H1 (cell line): ENCODE measurements around the gene MAP3K10. TPM values are rescaled to one million over a fixed set of nuclear protein-coding genes. Genes with fewer than 3 reads are reported as not detected.

Experiments used
- CTCF ChIA-PET: fragments of 300-600 bp; sonication (Branson Sonifier 250); formaldehyde crosslinking; loops from one replicate; lab custom pipeline; 2021; ENCODE audit not compliant: partially characterized antibody; lab: Charles Lee
- POLR2A ChIA-PET: fragments of 300-600 bp; sonication (Branson Sonifier 250); formaldehyde crosslinking; loops from one replicate; lab custom pipeline; 2021; ENCODE audit warnings: inconsistent platforms; ENCODE audit not compliant: partially characterized antibody; lab: Charles Lee
- DNase-seq, 2 experiments: peaks; one replicate each; pipeline versions ENCODE4 v3.0.0 to v3.0.0-alpha.2; 2010 to 2022; ENCODE audit warnings: low spot score in 2 of 2, low read depth in 1 of 2, mixed read lengths in 1 of 2
- FAIRE-seq: peaks from 2 replicates; lab custom pipeline; 2011; peaks lifted over from hg19 to GRCh38; lab: Jason Lieb, UNC
- H2AFZ ChIP-seq: 2 replicates; pipeline ENCODE4 v1.8.1; 2012; ENCODE audit warnings: low read length, inconsistent platforms
- H2AK5ac ChIP-seq: 2 replicates; pipeline ENCODE4 v1.6.1; 2013; ENCODE audit warnings: low read depth, low read length
- H2BK120ac ChIP-seq: replicated peaks from 2 replicates; pipeline ENCODE3; 2013; ENCODE audit warnings: low read depth, low read length, inconsistent platforms
- H2BK12ac ChIP-seq: 2 replicates; pipeline ENCODE4 v1.6.1; 2013; ENCODE audit warnings: low read depth, low read length
- H2BK15ac ChIP-seq: 2 replicates; pipeline ENCODE4 v1.6.1; 2013; ENCODE audit warnings: low read length
- H2BK20ac ChIP-seq: 2 replicates; pipeline ENCODE4 v1.6.1; 2013; ENCODE audit warnings: low read length
- H2BK5ac ChIP-seq: 2 replicates; pipeline ENCODE4 v1.6.1; 2013; ENCODE audit warnings: low read depth, low read length
- H3K14ac ChIP-seq: 2 replicates; pipeline ENCODE4 v1.6.1; 2013; ENCODE audit warnings: inconsistent platforms; ENCODE audit not compliant: insufficient read length
- H3K18ac ChIP-seq: 2 replicates; pipeline ENCODE4 v1.6.1; 2013; ENCODE audit warnings: low read length; ENCODE audit errors: extremely low read depth
- H3K23ac ChIP-seq: 2 replicates; pipeline ENCODE4 v1.6.1; 2013; ENCODE audit warnings: inconsistent platforms; ENCODE audit not compliant: insufficient read length
- H3K23me2 ChIP-seq: 2 replicates; pipeline ENCODE4 v1.6.1; 2013; ENCODE audit warnings: low read depth, low read length
- H3K27ac ChIP-seq: 2 replicates; pipeline ENCODE4 v1.6.1; 2011; ENCODE audit warnings: low read depth, low read length, inconsistent platforms
- H3K27me3 ChIP-seq, 4 experiments: replicated peaks in 1 of 4; 1 replicate in 1 of 4; 2 replicates in 3 of 4; pipeline versions ENCODE4 v1.6.1 to v1.8.1; 2011 to 2013; ENCODE audit warnings: low read length in 3 of 4, mild to moderate bottlenecking in 3 of 4, inconsistent platforms in 2 of 4, mixed read lengths in 2 of 4, moderate library complexity in 1 of 4; ENCODE audit not compliant: control insufficient read depth in 3 of 4, insufficient read depth in 3 of 4; ENCODE audit errors: extremely low read depth in 1 of 4
- H3K36me3 ChIP-seq, 4 experiments: 2 replicates each; pipeline versions ENCODE4 v1.6.1 to v1.8.1; 2011 to 2013; ENCODE audit warnings: mild to moderate bottlenecking in 4 of 4, low read length in 3 of 4, moderate library complexity in 2 of 4, control low read depth in 1 of 4, inconsistent platforms in 1 of 4; ENCODE audit not compliant: insufficient read depth in 4 of 4, control insufficient read depth in 2 of 4
- H3K4ac ChIP-seq: replicated peaks from 2 replicates; pipeline ENCODE3; 2013; ENCODE audit warnings: low read length, low read depth, mixed read lengths, inconsistent platforms; ENCODE audit not compliant: insufficient read length
- H3K4me1 ChIP-seq, 4 experiments: replicated peaks in 1 of 4; 1 replicate in 1 of 4; 2 replicates in 3 of 4; pipeline versions ENCODE4 v1.6.1 to v1.8.1; 2011 to 2013; ENCODE audit warnings: low read length in 3 of 4, inconsistent platforms in 2 of 4, mixed read lengths in 1 of 4; ENCODE audit not compliant: insufficient read depth in 4 of 4, control insufficient read depth in 3 of 4
- H3K4me2 ChIP-seq, 2 experiments: 2 replicates each; pipeline versions ENCODE4 v1.6.1 to v1.8.1; 2011 to 2013; ENCODE audit warnings: low read depth in 2 of 2, low read length in 2 of 2, control low read depth in 1 of 2, inconsistent platforms in 1 of 2, mild to moderate bottlenecking in 1 of 2; ENCODE audit not compliant: insufficient read depth in 1 of 2
- H3K4me3 ChIP-seq, 4 experiments: fragments of 200-600, 300-600 bp in 1 of 4; sonication (generic), shearing (Covaris generic), sonication (Bioruptor Twin) in 1 of 4; 2 replicates each; pipeline versions ENCODE4 v1.5.1 to v1.8.1; 2011 to 2016; ENCODE audit warnings: low read length in 4 of 4, low read depth in 3 of 4, control low read depth in 2 of 4, inconsistent platforms in 2 of 4, mild to moderate bottlenecking in 2 of 4, mixed read lengths in 1 of 4, moderate library complexity in 1 of 4; ENCODE audit not compliant: insufficient read depth in 2 of 4; ENCODE audit errors: extremely low read depth in 1 of 4
- H3K56ac ChIP-seq: replicated peaks from 2 replicates; pipeline ENCODE3; 2013; ENCODE audit warnings: low read depth, mild to moderate bottlenecking, mixed read lengths, low read length, inconsistent platforms; ENCODE audit not compliant: insufficient read length
- H3K79me1 ChIP-seq: 2 replicates; pipeline ENCODE4 v1.6.1; 2013; ENCODE audit warnings: low read depth, low read length, control low read depth
- H3K79me2 ChIP-seq, 2 experiments: 2 replicates each; pipeline versions ENCODE4 v1.6.1 to v1.8.1; 2012 to 2013; ENCODE audit warnings: low read length in 2 of 2, mild to moderate bottlenecking in 2 of 2, inconsistent platforms in 1 of 2; ENCODE audit not compliant: insufficient read depth in 2 of 2, control insufficient read depth in 1 of 2
- H3K9ac ChIP-seq, 4 experiments: replicated peaks in 1 of 4; 1 replicate in 1 of 4; 2 replicates in 3 of 4; pipeline versions ENCODE4 v1.6.1 to v1.8.1; 2011 to 2013; ENCODE audit warnings: low read depth in 3 of 4, low read length in 3 of 4, control low read depth in 2 of 4, mild to moderate bottlenecking in 2 of 4, moderate library complexity in 2 of 4, inconsistent platforms in 1 of 4; ENCODE audit errors: extremely low read depth in 1 of 4
- H3K9me3 ChIP-seq, 2 experiments: 2 replicates each; pipeline versions ENCODE4 v1.6.1 to v1.8.1; 2012 to 2013; ENCODE audit warnings: mild to moderate bottlenecking in 2 of 2, moderate library complexity in 2 of 2, control low read depth in 1 of 2, inconsistent platforms in 1 of 2, low read depth in 1 of 2, low read length in 1 of 2, mixed read lengths in 1 of 2; ENCODE audit not compliant: insufficient read depth in 2 of 2
- H4K20me1 ChIP-seq, 2 experiments: replicated peaks in 1 of 2; 2 replicates each; pipeline versions ENCODE3 to v1.8.1; 2011 to 2013; ENCODE audit warnings: inconsistent platforms in 2 of 2, low read length in 2 of 2, mild to moderate bottlenecking in 1 of 2; ENCODE audit not compliant: insufficient read depth in 2 of 2, control insufficient read depth in 1 of 2
- H4K5ac ChIP-seq: 2 replicates; pipeline ENCODE4 v1.6.1; 2013; ENCODE audit warnings: low read length, low read depth, mixed read lengths, inconsistent platforms; ENCODE audit not compliant: insufficient read length
- H4K8ac ChIP-seq: 2 replicates; pipeline ENCODE4 v1.8.0; 2013; ENCODE audit warnings: mild to moderate bottlenecking, moderate library complexity, low read length, inconsistent platforms; ENCODE audit not compliant: insufficient read depth; ENCODE audit errors: extremely low read depth
- H4K91ac ChIP-seq: replicated peaks from 2 replicates; pipeline ENCODE3; 2013; ENCODE audit warnings: low read length, mixed read lengths, inconsistent platforms; ENCODE audit not compliant: insufficient read length
- FOSL1 ChIP-seq: IDR thresholded peaks from 2 replicates; pipeline ENCODE4 v1.6.1; 2011; ENCODE audit warnings: mild to moderate bottlenecking, low read depth, low read length, moderate library complexity; ENCODE audit not compliant: insufficient read depth
- HDAC6 ChIP-seq: IDR thresholded peaks from one replicate; pipeline ENCODE4 v1.7.1; 2012; ENCODE audit warnings: low read depth, mild to moderate bottlenecking, inconsistent platforms, low read length, moderate library complexity
- RNF2 ChIP-seq: fragments of 200-900, 300-1000 bp; sonication (generic); IDR thresholded peaks from 2 replicates; pipeline ENCODE4 v1.7.1; 2016; ENCODE audit warnings: borderline replicate concordance, low read depth, mild to moderate bottlenecking, antibody characterized with exemption, low read length; ENCODE audit not compliant: poor library complexity, severe bottlenecking; ENCODE audit errors: missing control alignments
- SIN3A ChIP-seq, 2 experiments: IDR thresholded peaks in 1 of 2; conservative IDR thresholded peaks in 1 of 2; 2 replicates each; pipeline ENCODE4 v1.6.1; 2011 to 2012; ENCODE audit warnings: low read length in 2 of 2, improper control_type of control experiment in 1 of 2, low read depth in 1 of 2, mild to moderate bottlenecking in 1 of 2
- SP4 ChIP-seq: IDR thresholded peaks from 2 replicates; pipeline ENCODE4 v1.6.1; 2012; ENCODE audit warnings: low read length, inconsistent platforms
- WGBS, 2 experiments: shearing (Covaris generic) in 1 of 2; methylation state at CpG; one replicate each; pipeline versions ENCODE4 v1.1.6 to v1.1.7; 2013 to 2015; ENCODE audit warnings: low lambda C conversion rate in 2 of 2, mixed read lengths in 2 of 2, inconsistent platforms in 1 of 2, low coverage in 1 of 2, missing lambda C conversion rate in 1 of 2; ENCODE audit not compliant: insufficient replicate concordance in 2 of 2, insufficient coverage in 1 of 2, insufficient read length in 1 of 2; ENCODE audit errors: extremely low coverage in 1 of 2, missing lambda C conversion rate in 1 of 2; 5-methylcytosine and 5-hydroxymethylcytosine counted together
- polyA plus RNA-seq, 7 experiments: library from polyadenylated mRNA; depleted of rRNA in 3 of 7; stranded (reverse) in 5 of 7; unstranded in 2 of 7; fragments of >200 nt in 5 of 7; fragments of 200-250 nt in 2 of 7; gene quantifications; 1 replicate in 5 of 7; 2 replicates in 1 of 7; 4 replicates in 1 of 7; pipeline versions ENCODE4 v1.2.1 to v1.2.3, GENCODE V29; 2011 to 2013; ENCODE audit warnings: missing spikeins in 2 of 7, mixed read lengths in 2 of 7
- total RNA-seq: library from RNA; stranded (reverse); fragmentation: NEBNext Ultra II Directional; extraction: Animal tissue kit (Norgen Biotek cat#: 25700); gene quantifications from 2 replicates; pipeline ENCODE4 v1.2.1, GENCODE V29; 2021
- TF ChIP-seq, protein P1 (sequence below): IDR thresholded peaks from 2 replicates; pipeline ENCODE4 v1.6.1; 2012; ENCODE audit warnings: inconsistent platforms
- TF ChIP-seq, protein P2 (sequence below): IDR thresholded peaks from 2 replicates; pipeline ENCODE4 v1.6.1; 2011; ENCODE audit warnings: low read depth, mild to moderate bottlenecking, low read length; ENCODE audit not compliant: insufficient read depth

The MAP3K10 gene
- total and polyA plus RNA-seq, 2 of the 8 experiments (the other 6 are each of a cell fraction or from before 2014, with no cell fraction given): 4.9 to 15.9 TPM

DNA sequence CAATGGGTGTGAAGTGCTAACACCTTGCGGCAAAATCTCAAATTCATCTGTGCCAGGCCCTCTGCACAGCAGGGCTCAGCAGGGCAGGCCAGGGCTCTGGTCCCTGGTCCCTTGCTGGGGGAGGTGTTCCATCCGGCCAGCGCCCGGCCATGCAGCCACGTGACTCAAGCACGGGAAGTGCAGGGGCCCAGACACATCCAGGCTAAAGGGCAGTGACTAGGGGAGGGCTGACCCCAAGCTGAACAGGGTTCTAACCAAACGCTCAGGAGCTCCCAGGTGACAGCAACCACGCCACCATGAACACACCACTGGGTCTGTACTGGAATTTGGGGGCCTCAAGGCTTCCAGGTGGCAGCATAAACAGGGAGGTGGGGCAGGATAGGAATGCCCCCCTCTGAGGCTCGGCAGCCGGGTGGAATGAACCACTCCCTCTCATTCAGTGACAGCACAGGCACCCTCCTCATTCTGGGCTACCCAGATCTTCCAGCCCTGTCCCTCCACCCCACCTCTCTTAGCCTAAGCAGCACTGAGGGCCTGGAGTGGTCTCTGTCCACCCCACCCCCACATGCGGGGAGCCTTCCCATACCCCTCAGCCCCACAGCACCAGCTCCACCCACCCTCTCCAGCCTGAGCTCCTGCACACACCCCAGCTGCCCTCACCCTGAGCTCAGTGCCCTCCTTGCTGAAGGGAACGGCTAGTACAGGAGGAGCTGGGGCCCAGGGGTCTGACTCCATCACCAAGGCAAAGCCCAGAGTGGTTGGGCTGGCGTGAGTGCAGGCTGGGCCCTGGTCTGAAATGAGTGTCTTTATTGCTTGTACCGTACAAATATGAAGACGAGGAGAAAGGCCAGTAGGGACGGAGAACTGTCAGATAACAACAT lies 40.6 kb downstream of the MAP3K10 start:
- ChIA-PET CTCF (interaction anchor here (0.6 to 3.6 kb wide), 8 partner anchors 9 to 170 kb away, joined by 3 to 17 read pairs (median 4); partner anchors contain the start of gene TTC9B), POLR2A (interaction anchor here (0.7 to 1.4 kb wide), 3 partner anchors 8 to 16 kb away, joined by 3 to 6 read pairs (median 6); partner anchors contain the start of gene TTC9B)
- no peak overlapping the region for H3K23ac ChIP-seq
- peak overlapping the region; percentile 33 for H3K4ac ChIP-seq
- H3K9ac ChIP-seq: no peak overlapping the region; a peak in 1 of 7 replicates
- H3K56ac ChIP-seq: no peak overlapping the region
- H3K4me3 ChIP-seq: no peak overlapping the region
- H3K9me3 ChIP-seq: no peaks in the 10 kb centered on the region
- FAIRE-seq: no peak
- DNase-seq: no peak
- peaks cover 0 to 6% (median under 1%) of the 10 kb centered on the region in 4 experiments; a peak in 4 of 8 replicates for H3K36me3 ChIP-seq
- peak overlapping the region; percentile 78 for H2BK5ac ChIP-seq
- H3K18ac ChIP-seq: peak overlapping the region; percentile 83
- H2BK20ac ChIP-seq: 0 out of 2 replicates have a peak overlapping the region, but pooled peaks have one; percentile 86
- peaks cover 0 to 13% (median 4%) of the 10 kb centered on the region in 4 experiments; a peak in 4 of 7 replicates for H3K27me3 ChIP-seq
- 52% methylated on average over 16 of the region's 16 CpGs; no CpG with 5 or more reads in 1 of the 2 experiments for WGBS, 2 experiments
- no peak overlapping the region for H2AFZ ChIP-seq
- peak overlapping the region; percentile 56 for H2BK120ac ChIP-seq
- H3K4me2 ChIP-seq: peak overlapping the region; percentile 10 to 23; a peak in 3 of 4 replicates
- H4K5ac ChIP-seq: peak overlapping the region; percentile 42
- H2AK5ac ChIP-seq: peak overlapping the region; percentile 59; the same call in 1 of the 2 replicates
- H3K79me2 ChIP-seq: no peaks in the 10 kb centered on the region
- H4K8ac ChIP-seq: peak overlapping the region; percentile 28
- H3K14ac ChIP-seq: no peak overlapping the region
- no peaks in the 10 kb centered on the region for H3K23me2 ChIP-seq
- peak overlapping the region; percentile 80; the same call in 1 of the 2 replicates for H2BK12ac ChIP-seq
- H3K4me1 ChIP-seq: peaks cover 0 to 20% (median 13%) of the 10 kb centered on the region in 4 experiments; a peak in 6 of 7 replicates
- H2BK15ac ChIP-seq: 0 out of 2 replicates have a peak overlapping the region, but pooled peaks have one; percentile 29
- H3K27ac ChIP-seq: peak overlapping the region; percentile 52; the same call in 1 of the 2 replicates
- H3K79me1 ChIP-seq: no peaks in the 10 kb centered on the region
- peaks cover 0 to 3% of the 10 kb centered on the region in 2 experiments for H4K20me1 ChIP-seq
- peak overlapping the region; percentile 44 for H4K91ac ChIP-seq
- TF ChIP-seq, protein P1, sequence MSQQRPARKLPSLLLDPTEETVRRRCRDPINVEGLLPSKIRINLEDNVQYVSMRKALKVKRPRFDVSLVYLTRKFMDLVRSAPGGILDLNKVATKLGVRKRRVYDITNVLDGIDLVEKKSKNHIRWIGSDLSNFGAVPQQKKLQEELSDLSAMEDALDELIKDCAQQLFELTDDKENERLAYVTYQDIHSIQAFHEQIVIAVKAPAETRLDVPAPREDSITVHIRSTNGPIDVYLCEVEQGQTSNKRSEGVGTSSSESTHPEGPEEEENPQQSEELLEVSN: 0 out of 2 replicates have a peak, but pooled peaks have one; percentile 10
- TF ChIP-seq SIN3A (conservative IDR thresholded peaks at IDR 0.05 in 1 of 2, IDR thresholded peaks at IDR 0.05 in 1 of 2; ENCODE audit: low read depth in 1 of 2, low read length in 2 of 2) (0 out of 4 replicates have a peak, but pooled peaks of 1 of the 2 experiments have one; percentile 34), FOSL1 (no peak), RNF2 (no peak), HDAC6 (no peak), SP4 (0 out of 2 replicates have a peak, but pooled peaks have one; percentile 23)
- TF ChIP-seq, protein P2, sequence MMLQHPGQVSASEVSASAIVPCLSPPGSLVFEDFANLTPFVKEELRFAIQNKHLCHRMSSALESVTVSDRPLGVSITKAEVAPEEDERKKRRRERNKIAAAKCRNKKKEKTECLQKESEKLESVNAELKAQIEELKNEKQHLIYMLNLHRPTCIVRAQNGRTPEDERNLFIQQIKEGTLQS: no peak
